Testis (tissue), 2 donors: ENCODE data around the gene RGS17.

Experiments
- POLR2A ChIP-seq: fragments of 450-650 bp; IDR thresholded peaks from one replicate; pipeline ENCODE4 v1.6.1; 2017; ENCODE audit warnings: antibody characterized with exemption, mild to moderate bottlenecking, moderate library complexity
- TF ChIP-seq, protein P1 (sequence below), 3 experiments: fragments of 450-650 bp in 2 of 3; fragments of 200-600 bp in 1 of 3; sonication (generic) in 1 of 3; IDR thresholded peaks; one replicate each; pipeline ENCODE4 v1.5.1; 2016 to 2019; ENCODE audit warnings: antibody characterized with exemption in 3 of 3, mild to moderate bottlenecking in 2 of 3, moderate library complexity in 1 of 3

DNA sequence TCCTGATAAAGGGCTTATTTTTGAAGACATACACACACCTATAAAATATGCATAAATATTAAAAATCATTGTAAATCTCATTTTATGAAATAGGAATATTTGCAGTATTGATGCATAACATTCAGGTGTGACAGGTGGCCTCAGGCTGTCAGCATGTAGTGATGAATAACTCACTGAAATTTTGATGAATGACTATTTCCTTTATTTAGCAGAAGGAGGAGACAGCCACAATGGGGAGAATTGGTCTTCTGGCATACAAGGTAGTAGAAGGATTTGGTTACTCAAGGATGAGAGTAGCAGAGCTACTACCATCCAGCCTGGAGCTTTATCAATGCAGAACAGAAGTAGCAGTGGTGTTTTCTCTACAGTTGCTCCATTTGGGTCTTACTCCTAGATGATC is 47.2 kb downstream of the RGS17 start:
- TF ChIP-seq, protein P1, sequence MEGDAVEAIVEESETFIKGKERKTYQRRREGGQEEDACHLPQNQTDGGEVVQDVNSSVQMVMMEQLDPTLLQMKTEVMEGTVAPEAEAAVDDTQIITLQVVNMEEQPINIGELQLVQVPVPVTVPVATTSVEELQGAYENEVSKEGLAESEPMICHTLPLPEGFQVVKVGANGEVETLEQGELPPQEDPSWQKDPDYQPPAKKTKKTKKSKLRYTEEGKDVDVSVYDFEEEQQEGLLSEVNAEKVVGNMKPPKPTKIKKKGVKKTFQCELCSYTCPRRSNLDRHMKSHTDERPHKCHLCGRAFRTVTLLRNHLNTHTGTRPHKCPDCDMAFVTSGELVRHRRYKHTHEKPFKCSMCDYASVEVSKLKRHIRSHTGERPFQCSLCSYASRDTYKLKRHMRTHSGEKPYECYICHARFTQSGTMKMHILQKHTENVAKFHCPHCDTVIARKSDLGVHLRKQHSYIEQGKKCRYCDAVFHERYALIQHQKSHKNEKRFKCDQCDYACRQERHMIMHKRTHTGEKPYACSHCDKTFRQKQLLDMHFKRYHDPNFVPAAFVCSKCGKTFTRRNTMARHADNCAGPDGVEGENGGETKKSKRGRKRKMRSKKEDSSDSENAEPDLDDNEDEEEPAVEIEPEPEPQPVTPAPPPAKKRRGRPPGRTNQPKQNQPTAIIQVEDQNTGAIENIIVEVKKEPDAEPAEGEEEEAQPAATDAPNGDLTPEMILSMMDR (IDR thresholded peaks at IDR 0.05) = no peak
- TF ChIP-seq POLR2A = no peak
